HL-60 (cell line): ENCODE data around the gene SBSN.

Experiments used
- DNase-seq, 2 experiments: peaks; one replicate each; pipeline ENCODE4 v3.0.0-alpha.2; 2010 to 2020; ENCODE audit warnings: low read depth in 1 of 2, low spot score in 1 of 2
- H3K27ac ChIP-seq: fragments of 250-450 bp; sonication (Bioruptor Pico); replicated peaks from 2 replicates; pipeline ENCODE4 v1.5.1; 2020; ENCODE audit warnings: mild to moderate bottlenecking, moderate library complexity
- H3K27me3 ChIP-seq: fragments of 250-450 bp; sonication (Bioruptor Pico); 2 replicates; pipeline ENCODE4 v1.5.1; 2021; ENCODE audit warnings: mild to moderate bottlenecking, moderate library complexity; ENCODE audit not compliant: insufficient read depth, poor library complexity, severe bottlenecking
- H3K4me3 ChIP-seq: replicated peaks from 2 replicates; pipeline ENCODE4 v1.5.1; 2011; ENCODE audit warnings: mild to moderate bottlenecking, control low read depth, low read length; ENCODE audit not compliant: insufficient read depth
- GABPA ChIP-seq: IDR thresholded peaks from 2 replicates; pipeline ENCODE4 v1.6.1; 2012; ENCODE audit warnings: low read depth
- POLR2AphosphoS5 ChIP-seq: IDR thresholded peaks from 2 replicates; pipeline ENCODE4 v1.6.1; 2012; ENCODE audit warnings: low read depth
- SPI1 ChIP-seq: IDR thresholded peaks from 2 replicates; pipeline ENCODE4 v1.6.1; 2012; ENCODE audit warnings: low read depth, mild to moderate bottlenecking, borderline replicate concordance
- TF ChIP-seq, protein P1 (sequence below): IDR thresholded peaks from 2 replicates; pipeline ENCODE4 v1.6.1; 2012; ENCODE audit warnings: low read depth; ENCODE audit not compliant: insufficient replicate concordance
- TF ChIP-seq, protein P2 (sequence below): IDR thresholded peaks from one replicate; pipeline ENCODE4 v1.5.1; 2011; ENCODE audit warnings: low read length, control low read depth, inconsistent platforms; ENCODE audit not compliant: insufficient read depth

SBSN gene

DNA sequence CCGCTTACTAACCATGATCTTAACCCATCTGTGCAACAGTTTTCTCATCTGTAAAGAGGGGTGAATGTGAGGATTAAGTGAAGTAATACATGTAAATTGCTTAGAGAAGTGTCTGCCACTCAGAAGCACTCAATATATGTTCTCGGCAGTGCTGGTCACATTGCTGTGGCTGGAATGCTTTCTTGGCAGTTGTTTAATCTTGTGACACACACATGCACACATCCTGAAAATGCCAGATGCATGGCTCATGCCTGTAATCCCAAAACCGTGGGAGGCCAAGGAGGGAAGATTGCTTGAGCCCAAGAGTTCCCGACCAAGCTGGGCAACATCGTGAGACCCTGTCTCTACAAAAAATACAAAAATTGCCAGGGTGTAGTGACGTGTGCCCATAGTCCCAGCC lies 9.8 kb downstream of the SBSN start:
- no peak for DNase-seq
- H3K4me3 ChIP-seq, result no peak overlapping the region
- no peak for TF ChIP-seq GABPA
- TF ChIP-seq, protein P1, sequence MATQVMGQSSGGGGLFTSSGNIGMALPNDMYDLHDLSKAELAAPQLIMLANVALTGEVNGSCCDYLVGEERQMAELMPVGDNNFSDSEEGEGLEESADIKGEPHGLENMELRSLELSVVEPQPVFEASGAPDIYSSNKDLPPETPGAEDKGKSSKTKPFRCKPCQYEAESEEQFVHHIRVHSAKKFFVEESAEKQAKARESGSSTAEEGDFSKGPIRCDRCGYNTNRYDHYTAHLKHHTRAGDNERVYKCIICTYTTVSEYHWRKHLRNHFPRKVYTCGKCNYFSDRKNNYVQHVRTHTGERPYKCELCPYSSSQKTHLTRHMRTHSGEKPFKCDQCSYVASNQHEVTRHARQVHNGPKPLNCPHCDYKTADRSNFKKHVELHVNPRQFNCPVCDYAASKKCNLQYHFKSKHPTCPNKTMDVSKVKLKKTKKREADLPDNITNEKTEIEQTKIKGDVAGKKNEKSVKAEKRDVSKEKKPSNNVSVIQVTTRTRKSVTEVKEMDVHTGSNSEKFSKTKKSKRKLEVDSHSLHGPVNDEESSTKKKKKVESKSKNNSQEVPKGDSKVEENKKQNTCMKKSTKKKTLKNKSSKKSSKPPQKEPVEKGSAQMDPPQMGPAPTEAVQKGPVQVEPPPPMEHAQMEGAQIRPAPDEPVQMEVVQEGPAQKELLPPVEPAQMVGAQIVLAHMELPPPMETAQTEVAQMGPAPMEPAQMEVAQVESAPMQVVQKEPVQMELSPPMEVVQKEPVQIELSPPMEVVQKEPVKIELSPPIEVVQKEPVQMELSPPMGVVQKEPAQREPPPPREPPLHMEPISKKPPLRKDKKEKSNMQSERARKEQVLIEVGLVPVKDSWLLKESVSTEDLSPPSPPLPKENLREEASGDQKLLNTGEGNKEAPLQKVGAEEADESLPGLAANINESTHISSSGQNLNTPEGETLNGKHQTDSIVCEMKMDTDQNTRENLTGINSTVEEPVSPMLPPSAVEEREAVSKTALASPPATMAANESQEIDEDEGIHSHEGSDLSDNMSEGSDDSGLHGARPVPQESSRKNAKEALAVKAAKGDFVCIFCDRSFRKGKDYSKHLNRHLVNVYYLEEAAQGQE, result no peak
- TF ChIP-seq, protein P2, sequence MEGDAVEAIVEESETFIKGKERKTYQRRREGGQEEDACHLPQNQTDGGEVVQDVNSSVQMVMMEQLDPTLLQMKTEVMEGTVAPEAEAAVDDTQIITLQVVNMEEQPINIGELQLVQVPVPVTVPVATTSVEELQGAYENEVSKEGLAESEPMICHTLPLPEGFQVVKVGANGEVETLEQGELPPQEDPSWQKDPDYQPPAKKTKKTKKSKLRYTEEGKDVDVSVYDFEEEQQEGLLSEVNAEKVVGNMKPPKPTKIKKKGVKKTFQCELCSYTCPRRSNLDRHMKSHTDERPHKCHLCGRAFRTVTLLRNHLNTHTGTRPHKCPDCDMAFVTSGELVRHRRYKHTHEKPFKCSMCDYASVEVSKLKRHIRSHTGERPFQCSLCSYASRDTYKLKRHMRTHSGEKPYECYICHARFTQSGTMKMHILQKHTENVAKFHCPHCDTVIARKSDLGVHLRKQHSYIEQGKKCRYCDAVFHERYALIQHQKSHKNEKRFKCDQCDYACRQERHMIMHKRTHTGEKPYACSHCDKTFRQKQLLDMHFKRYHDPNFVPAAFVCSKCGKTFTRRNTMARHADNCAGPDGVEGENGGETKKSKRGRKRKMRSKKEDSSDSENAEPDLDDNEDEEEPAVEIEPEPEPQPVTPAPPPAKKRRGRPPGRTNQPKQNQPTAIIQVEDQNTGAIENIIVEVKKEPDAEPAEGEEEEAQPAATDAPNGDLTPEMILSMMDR, result no peak
- TF ChIP-seq SPI1, result no peak
- no peak for TF ChIP-seq POLR2AphosphoS5
- H3K27me3 ChIP-seq, result peaks cover 2% of the 10 kb centered on the region
- no peak overlapping the region for H3K27ac ChIP-seq

DNA sequence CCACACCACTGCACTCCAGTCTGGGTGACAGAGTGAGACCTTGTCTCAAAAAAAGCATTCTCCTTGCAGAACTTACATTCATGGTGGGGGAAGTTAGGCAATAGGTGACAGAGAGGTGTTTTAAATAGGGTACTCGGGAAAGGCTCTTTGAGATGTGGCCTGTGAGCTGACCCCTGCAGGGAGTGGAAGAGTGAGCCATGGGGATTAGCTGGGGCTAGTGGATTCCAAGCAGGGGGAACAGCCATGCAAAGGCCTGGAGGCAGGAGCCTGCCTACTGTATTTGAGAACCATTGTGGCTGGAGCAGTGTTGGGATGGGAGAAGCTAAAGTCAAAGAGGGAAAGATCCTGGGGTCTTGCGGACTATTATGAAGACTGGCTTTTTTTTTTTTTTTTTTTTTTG lies 10.8 kb downstream of the SBSN start:
- Histone ChIP-seq H3K27ac (no peak overlapping the region), H3K27me3 (peaks cover 5% of the 10 kb centered on the region), H3K4me3 (no peak overlapping the region)
- DNase-seq, result no peak
- TF ChIP-seq GABPA (no peak), SPI1 (no peak), POLR2AphosphoS5 (no peak)

DNA sequence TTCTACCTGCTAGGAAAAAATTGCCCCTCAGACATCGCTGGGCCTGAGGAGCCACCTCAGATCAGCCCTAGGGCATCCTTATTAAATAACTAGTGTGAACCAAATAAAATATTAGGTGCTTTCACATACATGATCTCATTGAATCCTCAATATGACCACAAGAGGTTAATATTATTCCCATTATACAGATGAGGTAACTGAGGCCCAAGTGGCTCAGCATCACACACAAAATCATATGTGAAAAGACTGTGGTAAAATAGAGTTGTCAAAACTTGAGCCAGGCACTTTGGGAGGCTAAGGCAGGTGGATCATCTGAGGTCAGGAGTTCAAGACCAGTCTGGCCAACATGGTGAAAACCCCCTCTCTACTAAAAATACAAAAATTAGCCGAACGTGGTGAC lies 11.8 kb downstream of the SBSN start:
- no peak for DNase-seq
- Histone ChIP-seq H3K27me3 (peaks cover 9% of the 10 kb centered on the region), H3K4me3 (no peak overlapping the region), H3K27ac (no peak overlapping the region)
- TF ChIP-seq SPI1 (no peak), GABPA (no peak), POLR2AphosphoS5 (no peak)
- TF ChIP-seq, protein P2, result no peak
- TF ChIP-seq, protein P1, result no peak

DNA sequence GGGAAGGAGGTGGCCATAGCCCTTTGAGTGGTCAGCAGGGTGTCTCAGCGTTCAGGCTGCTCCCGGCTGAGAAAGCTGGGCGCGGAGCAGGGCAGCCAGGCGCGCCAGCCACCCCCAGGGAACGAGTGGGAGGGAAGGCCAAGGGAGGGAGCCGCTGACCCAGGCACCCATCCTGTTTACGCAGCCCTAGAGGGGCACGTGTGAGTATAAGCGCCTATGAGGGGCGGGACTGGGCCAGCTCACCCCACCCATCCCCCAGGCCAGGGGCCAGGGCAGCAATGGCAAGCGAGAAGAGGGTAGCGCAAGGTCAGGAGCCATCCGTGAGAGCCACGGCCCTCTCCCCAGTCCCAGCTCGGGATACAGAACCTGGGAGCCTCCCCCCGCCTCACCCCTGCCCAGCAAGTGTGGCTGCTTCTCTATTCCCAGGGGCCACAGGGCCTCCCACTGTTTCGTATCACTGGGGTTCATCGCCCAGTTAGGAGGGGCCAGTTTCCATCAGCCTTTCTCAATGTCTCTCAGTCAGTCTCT lies 13.8 kb downstream of the SBSN start:
- H3K4me3 ChIP-seq, result no peak overlapping the region
- peaks cover 25% of the 10 kb centered on the region for H3K27me3 ChIP-seq
- TF ChIP-seq, protein P1, result no peak
- TF ChIP-seq POLR2AphosphoS5 (no peak), SPI1 (no peak), GABPA (no peak)
- TF ChIP-seq, protein P2, result no peak
- DNase-seq, result no peak
- no peak overlapping the region for H3K27ac ChIP-seq
